Lower leg skin (tissue), 4 donors: ENCODE results near the gene MIA2. TPM values are rescaled to one million over a fixed set of nuclear protein-coding genes. Genes with fewer than 3 reads are reported as not detected.

ENCODE experiments used
- DNase-seq, 2 donors: peaks; one replicate each; pipeline ENCODE4 v3.0.0-alpha.2; 2019; ENCODE audit warnings: low spot score in 2 of 2
- H3K4me3 ChIP-seq: fragments of 200-600 bp; sonication (generic); 2 replicates; pipeline ENCODE4 v1.5.1; 2017; ENCODE audit warnings: mild to moderate bottlenecking, low read depth; ENCODE audit not compliant: poor library complexity, severe bottlenecking
- POLR2A ChIP-seq, 2 donors: fragments of 450-650 bp; IDR thresholded peaks; one replicate each; pipeline ENCODE4 v1.6.1; 2016 to 2017; ENCODE audit warnings: antibody characterized with exemption in 2 of 2, mild to moderate bottlenecking in 1 of 2, moderate library complexity in 1 of 2
- WGBS, 2 donors: methylation state at CpG; one replicate each; pipeline ENCODE4 v1.1.5; 2018; 5-methylcytosine and 5-hydroxymethylcytosine counted together
- intact Hi-C: fragments of 100-400 bp; cut with DNase I; formaldehyde crosslinking; loops from one replicate; pipeline ENCODE4 v1.15.0; 2023; ENCODE audit warnings: low total_unique reads
- total RNA-seq, 4 donors: library from RNA; depleted of rRNA; stranded (reverse); fragments of >200 nt; gene quantifications; one replicate each; pipeline ENCODE4 v1.1.0, GENCODE V29; 2016
- TF ChIP-seq, protein P1 (sequence below), 3 donors: fragments of 450-650 bp; IDR thresholded peaks; one replicate each; pipeline ENCODE4 v1.5.1; 2016; ENCODE audit warnings: antibody characterized with exemption in 3 of 3, mild to moderate bottlenecking in 3 of 3, moderate library complexity in 2 of 3

Gene MIA2
- total RNA-seq, 4 donors from 2014 or later = 14.0 to 19.5 (median 15.8) TPM

DNA sequence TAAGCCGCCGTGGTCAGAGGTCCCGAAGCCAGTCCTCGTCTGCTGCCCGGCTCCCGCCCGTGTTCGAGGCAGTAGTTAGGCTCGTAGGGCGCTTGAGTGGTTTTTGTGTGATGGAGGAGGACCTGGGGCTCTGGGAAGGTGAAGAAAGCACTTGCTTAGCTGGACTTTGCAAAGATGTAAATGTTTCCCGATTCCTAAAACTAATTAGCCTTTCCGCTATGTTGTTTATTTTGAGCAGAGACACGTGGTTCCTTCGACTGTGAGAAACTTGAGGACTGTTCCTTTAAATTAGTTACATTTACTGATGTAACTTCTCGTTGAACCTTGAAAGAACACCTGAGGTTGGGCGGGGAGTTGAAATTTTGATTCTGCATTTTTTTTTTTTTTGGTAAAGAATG, 33.9 kb downstream of the MIA2 start:
- intact Hi-C loops = no loop called here
- no peak for DNase-seq
- WGBS, 2 donors = 0% methylated on average over 13 to 16 of the region's 16 CpGs
- H3K4me3 ChIP-seq = peak overlapping the region; percentile 90
- no peak for TF ChIP-seq POLR2A (IDR thresholded peaks at IDR 0.05)
- TF ChIP-seq, protein P1, sequence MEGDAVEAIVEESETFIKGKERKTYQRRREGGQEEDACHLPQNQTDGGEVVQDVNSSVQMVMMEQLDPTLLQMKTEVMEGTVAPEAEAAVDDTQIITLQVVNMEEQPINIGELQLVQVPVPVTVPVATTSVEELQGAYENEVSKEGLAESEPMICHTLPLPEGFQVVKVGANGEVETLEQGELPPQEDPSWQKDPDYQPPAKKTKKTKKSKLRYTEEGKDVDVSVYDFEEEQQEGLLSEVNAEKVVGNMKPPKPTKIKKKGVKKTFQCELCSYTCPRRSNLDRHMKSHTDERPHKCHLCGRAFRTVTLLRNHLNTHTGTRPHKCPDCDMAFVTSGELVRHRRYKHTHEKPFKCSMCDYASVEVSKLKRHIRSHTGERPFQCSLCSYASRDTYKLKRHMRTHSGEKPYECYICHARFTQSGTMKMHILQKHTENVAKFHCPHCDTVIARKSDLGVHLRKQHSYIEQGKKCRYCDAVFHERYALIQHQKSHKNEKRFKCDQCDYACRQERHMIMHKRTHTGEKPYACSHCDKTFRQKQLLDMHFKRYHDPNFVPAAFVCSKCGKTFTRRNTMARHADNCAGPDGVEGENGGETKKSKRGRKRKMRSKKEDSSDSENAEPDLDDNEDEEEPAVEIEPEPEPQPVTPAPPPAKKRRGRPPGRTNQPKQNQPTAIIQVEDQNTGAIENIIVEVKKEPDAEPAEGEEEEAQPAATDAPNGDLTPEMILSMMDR (IDR thresholded peaks at IDR 0.05) = no peak

DNA sequence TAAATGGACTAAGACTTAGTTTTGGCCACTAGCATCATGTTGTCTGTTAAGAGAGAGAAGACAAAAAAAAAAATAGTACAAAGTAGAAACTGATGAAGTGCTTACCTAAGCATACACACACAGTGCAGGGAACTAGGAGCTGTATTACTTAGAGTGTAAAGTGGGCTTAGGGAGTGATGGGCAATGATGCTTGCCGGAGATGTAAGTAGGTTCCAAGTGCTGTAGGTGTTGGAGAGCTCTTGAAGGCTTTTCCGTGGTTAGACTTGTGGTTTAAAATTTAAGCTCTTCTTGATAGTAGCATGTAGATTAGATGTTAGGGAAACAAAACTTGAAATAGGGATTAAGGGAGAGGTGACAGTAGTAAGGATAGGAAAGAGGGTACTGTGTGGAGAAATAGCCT, 34.7 kb downstream of the MIA2 start:
- 17 to 19% methylated on average over 2 of the region's 2 CpGs for WGBS, 2 donors
- no peak overlapping the region for H3K4me3 ChIP-seq
- no peak for DNase-seq
- no peak for TF ChIP-seq POLR2A (IDR thresholded peaks at IDR 0.05)
- TF ChIP-seq, protein P1 (IDR thresholded peaks at IDR 0.05) = no peak
- intact Hi-C loops = no loop called here

DNA sequence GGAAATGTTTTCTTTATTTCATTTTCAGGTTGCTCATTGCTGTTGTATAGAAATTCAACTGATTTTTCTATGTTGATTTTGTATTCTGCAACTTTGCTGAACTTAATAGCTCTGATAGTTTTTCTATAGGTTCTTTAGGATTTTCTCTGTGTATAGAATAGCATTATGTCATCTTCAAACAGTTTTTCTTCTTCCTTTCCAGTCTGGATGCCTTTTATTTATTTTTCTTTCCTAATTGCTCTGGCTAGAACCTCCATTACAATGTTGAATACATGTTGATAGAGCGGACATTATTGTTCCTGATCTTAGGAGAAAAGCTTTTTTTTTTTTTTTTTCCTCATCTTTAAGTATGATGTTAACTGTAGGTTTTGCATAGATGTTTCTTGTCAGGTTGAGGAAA, 39.2 kb downstream of the MIA2 start:
- 90 to 98% methylated on average over 1 of the region's 1 CpG for WGBS, 2 donors

DNA sequence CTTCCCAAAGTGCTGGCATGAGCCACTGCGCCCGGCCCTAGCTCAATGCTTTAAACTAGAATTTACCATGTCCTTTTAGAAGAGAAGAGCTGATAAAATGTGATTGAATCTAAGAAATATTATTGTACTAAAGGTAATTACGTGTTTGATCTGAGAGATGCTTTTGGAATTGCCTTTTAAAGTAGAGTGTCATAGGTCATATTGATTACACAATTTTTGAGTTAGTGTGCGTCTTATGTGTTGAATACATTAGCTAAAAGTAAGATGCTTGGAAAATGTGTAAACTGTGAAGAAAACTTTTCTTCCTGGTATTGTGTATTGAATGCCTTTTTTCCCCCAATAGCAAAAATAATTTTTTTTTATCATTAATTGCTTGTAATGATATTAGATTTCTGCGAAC, 41.7 kb downstream of the MIA2 start:
- no peak overlapping the region for H3K4me3 ChIP-seq
- no peak for DNase-seq
- intact Hi-C loops = no loop called here

More for the DNA sequence above, 39.2 kb downstream of the MIA2 start:
- TF ChIP-seq POLR2A (IDR thresholded peaks at IDR 0.05) = no peak
- TF ChIP-seq, protein P1 (IDR thresholded peaks at IDR 0.05) = no peak
- no peak for DNase-seq
- intact Hi-C loops = no loop called here
- no peak overlapping the region for H3K4me3 ChIP-seq

DNA sequence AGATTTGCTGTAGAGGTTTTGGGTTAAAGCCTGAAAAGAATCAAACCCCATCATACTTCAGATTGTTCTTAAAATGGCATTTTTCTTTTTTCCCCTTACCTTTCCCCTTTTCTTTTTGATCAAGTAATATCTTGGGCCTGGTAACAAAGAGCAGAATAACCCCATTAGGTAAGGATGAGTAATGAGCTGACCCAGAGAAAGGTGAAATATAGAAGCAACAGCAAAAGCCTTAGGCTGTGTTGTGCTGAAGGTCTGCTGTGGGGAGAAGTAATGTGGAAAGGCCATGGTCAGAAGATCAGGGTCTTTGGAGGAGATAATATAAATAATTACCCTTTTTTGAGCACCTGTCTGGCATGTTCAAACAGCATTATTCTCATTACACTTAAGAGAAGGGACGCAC, 42.3 kb downstream of the MIA2 start:
- no peak for DNase-seq
- intact Hi-C loops = no loop called here
- TF ChIP-seq POLR2A (IDR thresholded peaks at IDR 0.05) = no peak
- TF ChIP-seq, protein P1 (IDR thresholded peaks at IDR 0.05) = no peak
- H3K4me3 ChIP-seq = no peak overlapping the region
- WGBS, 2 donors = 92 to 97% methylated on average over 1 of the region's 1 CpG

More for the DNA sequence above, 41.7 kb downstream of the MIA2 start:
- WGBS, 2 donors = 92 to 94% methylated on average over 5 of the region's 5 CpGs
- TF ChIP-seq, protein P1 (IDR thresholded peaks at IDR 0.05) = no peak
- no peak for TF ChIP-seq POLR2A (IDR thresholded peaks at IDR 0.05)

DNA sequence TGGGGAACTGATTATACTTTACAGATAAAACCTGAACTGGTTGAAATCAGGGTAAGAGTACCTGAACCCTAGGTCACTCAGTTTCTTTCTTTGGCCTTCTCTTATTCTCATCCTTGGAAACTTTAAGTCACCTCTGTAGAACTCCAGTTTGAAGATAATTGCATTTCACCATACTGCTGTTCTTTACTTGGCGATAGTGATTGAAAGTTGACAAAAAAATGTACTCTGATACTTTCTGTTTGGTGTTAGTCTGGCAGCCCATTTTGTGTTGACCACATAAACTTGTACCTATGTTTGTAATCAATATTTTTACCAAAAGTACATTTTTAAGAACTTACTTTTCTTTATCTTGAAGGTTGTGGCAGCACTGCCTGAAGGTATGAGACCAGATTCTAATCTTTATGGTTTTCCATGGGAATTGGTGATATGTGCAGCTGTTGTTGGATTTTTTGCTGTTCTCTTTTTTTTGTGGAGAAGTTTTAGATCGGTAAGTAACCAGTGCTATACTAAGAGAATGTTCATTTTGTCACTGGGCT, 42.9 kb downstream of the MIA2 start:
- TF ChIP-seq POLR2A (IDR thresholded peaks at IDR 0.05) = no peak
- TF ChIP-seq, protein P1 (IDR thresholded peaks at IDR 0.05) = no peak
- intact Hi-C loops = no loop called here
- no peak for DNase-seq
- 82 to 85% methylated on average over 2 of the region's 2 CpGs for WGBS, 2 donors
- H3K4me3 ChIP-seq = no peak overlapping the region
